PFSK-1 (cell line): Measurements from ENCODE around the gene ETNK1.

Experiments
- FOXP2 ChIP-seq: optimal IDR thresholded peaks from 2 replicates; pipeline ENCODE3; 2011; ENCODE audit warnings: borderline replicate concordance, control low read depth, inconsistent platforms; ENCODE audit not compliant: insufficient read depth; ENCODE audit errors: extremely low read length, extremely low read depth
- POLR2AphosphoS5 ChIP-seq: IDR thresholded peaks from 2 replicates; pipeline ENCODE4 v1.6.1; 2012; ENCODE audit warnings: low read depth, mild to moderate bottlenecking, control low read depth, low read length, moderate library complexity
- SIN3A ChIP-seq: IDR thresholded peaks from 2 replicates; pipeline ENCODE4 v1.6.1; 2012; ENCODE audit warnings: mild to moderate bottlenecking, low read length, moderate library complexity, borderline replicate concordance; ENCODE audit not compliant: insufficient read depth
- TAF1 ChIP-seq: IDR thresholded peaks from 2 replicates; pipeline ENCODE4 v1.6.1; 2012; ENCODE audit warnings: low read length, control low read depth, borderline replicate concordance; ENCODE audit not compliant: insufficient read depth
- TF ChIP-seq, protein P1 (sequence below), 2 experiments: IDR thresholded peaks; 2 replicates each; pipeline versions ENCODE4 v1.6.1 to v1.8.0; 2011 to 2012; ENCODE audit warnings: low read depth in 2 of 2, low read length in 2 of 2, control low read depth in 1 of 2, inconsistent platforms in 1 of 2, mild to moderate bottlenecking in 1 of 2, moderate library complexity in 1 of 2; ENCODE audit not compliant: insufficient read depth in 1 of 2

The ETNK1 gene

GRCh38 chr12:22689876-22690275 is 64.9 kb downstream of the ETNK1 start:
- TF ChIP-seq SIN3A (no peak), POLR2AphosphoS5 (no peak)
- TF ChIP-seq, protein P1, sequence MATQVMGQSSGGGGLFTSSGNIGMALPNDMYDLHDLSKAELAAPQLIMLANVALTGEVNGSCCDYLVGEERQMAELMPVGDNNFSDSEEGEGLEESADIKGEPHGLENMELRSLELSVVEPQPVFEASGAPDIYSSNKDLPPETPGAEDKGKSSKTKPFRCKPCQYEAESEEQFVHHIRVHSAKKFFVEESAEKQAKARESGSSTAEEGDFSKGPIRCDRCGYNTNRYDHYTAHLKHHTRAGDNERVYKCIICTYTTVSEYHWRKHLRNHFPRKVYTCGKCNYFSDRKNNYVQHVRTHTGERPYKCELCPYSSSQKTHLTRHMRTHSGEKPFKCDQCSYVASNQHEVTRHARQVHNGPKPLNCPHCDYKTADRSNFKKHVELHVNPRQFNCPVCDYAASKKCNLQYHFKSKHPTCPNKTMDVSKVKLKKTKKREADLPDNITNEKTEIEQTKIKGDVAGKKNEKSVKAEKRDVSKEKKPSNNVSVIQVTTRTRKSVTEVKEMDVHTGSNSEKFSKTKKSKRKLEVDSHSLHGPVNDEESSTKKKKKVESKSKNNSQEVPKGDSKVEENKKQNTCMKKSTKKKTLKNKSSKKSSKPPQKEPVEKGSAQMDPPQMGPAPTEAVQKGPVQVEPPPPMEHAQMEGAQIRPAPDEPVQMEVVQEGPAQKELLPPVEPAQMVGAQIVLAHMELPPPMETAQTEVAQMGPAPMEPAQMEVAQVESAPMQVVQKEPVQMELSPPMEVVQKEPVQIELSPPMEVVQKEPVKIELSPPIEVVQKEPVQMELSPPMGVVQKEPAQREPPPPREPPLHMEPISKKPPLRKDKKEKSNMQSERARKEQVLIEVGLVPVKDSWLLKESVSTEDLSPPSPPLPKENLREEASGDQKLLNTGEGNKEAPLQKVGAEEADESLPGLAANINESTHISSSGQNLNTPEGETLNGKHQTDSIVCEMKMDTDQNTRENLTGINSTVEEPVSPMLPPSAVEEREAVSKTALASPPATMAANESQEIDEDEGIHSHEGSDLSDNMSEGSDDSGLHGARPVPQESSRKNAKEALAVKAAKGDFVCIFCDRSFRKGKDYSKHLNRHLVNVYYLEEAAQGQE (IDR thresholded peaks at IDR 0.05; ENCODE audit: insufficient read depth in 1 of 2, low read depth in 2 of 2, low read length in 2 of 2) = no peak

DNA sequence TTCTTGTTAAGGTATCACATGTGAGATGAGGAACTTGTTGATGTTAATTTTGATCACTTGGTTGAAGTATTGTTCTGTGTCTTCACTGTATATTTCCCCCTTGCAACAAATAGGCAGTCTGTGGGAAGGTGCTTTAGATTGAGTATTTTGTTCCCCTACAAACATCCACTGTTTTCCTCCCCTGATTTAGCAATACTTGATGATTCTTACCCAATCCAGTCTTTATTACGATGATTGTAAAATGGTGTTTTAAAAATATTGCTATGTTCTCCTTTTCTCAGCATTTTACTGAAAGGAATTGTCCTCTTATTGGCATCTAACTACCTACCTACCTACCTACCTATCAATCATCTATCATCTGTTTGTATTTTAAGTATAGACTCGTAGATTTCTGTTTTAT is 66.3 kb downstream of the ETNK1 start:
- TF ChIP-seq FOXP2 = no peak
- TF ChIP-seq POLR2AphosphoS5 = no peak
- no peak for TF ChIP-seq SIN3A
- no peak for TF ChIP-seq TAF1
- TF ChIP-seq, protein P1 (IDR thresholded peaks at IDR 0.05; ENCODE audit: insufficient read depth in 1 of 2, low read depth in 2 of 2, low read length in 2 of 2) = no peak

DNA sequence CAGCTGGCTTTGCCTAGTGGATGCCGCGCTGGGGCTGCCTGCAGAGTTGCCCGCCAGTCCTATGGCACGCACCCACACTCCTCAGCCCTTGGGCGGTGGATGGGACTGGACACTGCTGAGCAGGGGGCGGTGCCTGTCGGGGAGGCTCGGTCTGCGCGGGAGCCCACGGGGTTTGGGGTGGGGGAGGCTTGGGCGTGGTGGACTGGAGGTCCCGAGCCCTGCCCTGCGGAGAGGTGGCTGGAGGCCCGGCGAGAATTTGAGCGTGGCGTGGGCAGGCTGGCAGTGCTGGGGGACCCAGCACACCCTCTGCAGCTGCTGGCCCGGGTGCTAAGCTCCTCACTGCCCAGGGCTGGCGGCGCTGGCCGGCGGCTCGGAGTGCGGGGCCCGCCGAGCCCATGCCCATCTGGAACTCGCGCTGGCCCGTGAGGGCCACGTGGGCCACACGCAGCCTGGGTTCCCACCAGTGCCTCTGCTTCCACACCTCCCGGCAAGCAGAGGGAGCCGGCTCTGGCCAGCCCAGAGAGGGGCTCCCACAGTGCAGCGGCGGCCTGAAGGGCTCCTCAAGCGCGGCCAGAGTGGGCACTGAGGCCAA is 68.1 kb downstream of the ETNK1 start:
- no peak for TF ChIP-seq TAF1

- TF ChIP-seq SIN3A (no peak), POLR2AphosphoS5 (no peak), TAF1 (no peak), FOXP2 (no peak)
- TF ChIP-seq, protein P1 (IDR thresholded peaks at IDR 0.05; ENCODE audit: insufficient read depth in 1 of 2, low read depth in 2 of 2, low read length in 2 of 2) = no peak
Observed at GRCh38 chr12:22698576-22698975, 73.6 kb downstream of the ETNK1 start.

DNA sequence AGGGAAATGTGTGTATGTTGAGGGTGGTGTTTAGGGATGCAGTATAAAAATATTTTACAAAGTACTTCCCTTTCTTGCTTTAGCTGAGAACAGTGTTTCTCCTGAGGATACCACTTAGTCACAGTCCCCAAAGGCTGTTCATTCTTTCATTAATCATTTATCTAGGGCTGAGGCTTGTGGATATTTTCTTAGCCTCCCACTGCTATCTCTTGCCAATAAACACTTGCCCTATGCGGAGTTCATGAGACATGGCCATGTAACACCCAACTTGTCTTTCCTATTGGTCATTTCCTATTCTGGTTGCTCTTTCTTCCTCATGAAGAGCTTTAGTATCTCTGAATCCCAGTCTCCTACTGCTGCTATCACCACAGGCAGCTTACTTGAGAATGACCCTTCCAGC is 75.1 kb downstream of the ETNK1 start:
- no peak for TF ChIP-seq TAF1

DNA sequence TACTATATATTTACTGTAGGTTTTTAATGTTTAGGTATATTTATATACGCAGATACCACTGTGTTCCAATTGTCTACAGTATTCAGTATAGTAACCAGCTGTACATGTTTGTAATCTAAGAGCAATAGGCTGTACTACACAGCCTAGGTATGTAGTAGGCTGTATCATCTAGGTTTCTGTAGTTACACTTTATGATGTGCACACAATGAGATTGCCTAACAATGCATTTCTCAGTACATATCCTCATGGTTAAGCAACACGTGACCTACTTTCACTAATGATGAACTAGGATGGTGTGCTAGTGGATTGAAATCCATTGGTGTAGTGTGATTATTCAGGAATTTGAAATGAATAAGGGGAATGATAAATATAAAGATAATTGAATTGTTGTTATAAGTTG is 77.7 kb downstream of the ETNK1 start:
- TF ChIP-seq, protein P1 (IDR thresholded peaks at IDR 0.05; ENCODE audit: insufficient read depth in 1 of 2, low read depth in 2 of 2, low read length in 2 of 2) = no peak
- TF ChIP-seq FOXP2 (no peak), POLR2AphosphoS5 (no peak), SIN3A (no peak), TAF1 (no peak)
